Retina (tissue), 1 donor: ENCODE data around the gene HPS5.

Experiments
- DNase-seq: peaks from one replicate; pipeline ENCODE4 v3.0.0-alpha.2; 2016

Gene HPS5

GRCh38 chr11:18235394-18236334 lies 86.3 kb downstream of the HPS5 start:
- peak; percentile 20 for DNase-seq

- DNase-seq, result no peak
These were observed 88.0 kb downstream of the HPS5 start for GRCh38 chr11:18233912-18234311.

- DNase-seq, result no peak
These were observed 91.1 kb downstream of the HPS5 start for GRCh38 chr11:18230859-18231258.

GRCh38 chr11:18229501-18229900 lies 92.4 kb downstream of the HPS5 start:
- no peak for DNase-seq
